Pancreas (tissue), 10 donors: Measurements from ENCODE around the gene ANXA2R. TPM values are rescaled to one million over a fixed set of nuclear protein-coding genes. Genes with fewer than 3 reads are reported as not detected.

Experiments
- ATAC-seq, 4 donors: fragments of 200-7000 bp; cut with Tn5 transposase; one replicate each; pipeline versions ENCODE4 v1.8.0 to v1.9.1; 2020; ENCODE audit warnings: mild to moderate bottlenecking in 4 of 4, moderate library complexity in 4 of 4
- DNase-seq, 6 donors: peaks; one replicate each; pipeline ENCODE4 v3.0.0-alpha.2; 2020
- FAIRE-seq: peaks from 2 replicates; lab custom pipeline; 2012; peaks lifted over from hg19 to GRCh38; lab: Jason Lieb, UNC
- H3K27ac ChIP-seq, 4 donors: fragments of 200-600 bp; sonication (generic); 1 replicate in 3 of 4; 2 replicates in 1 of 4; pipeline versions ENCODE4 v1.5.0 to v1.8.0; 2020
- H3K27me3 ChIP-seq, 4 donors: fragments of 200-600 bp; one replicate each; pipeline ENCODE4 v1.8.0; 2021
- H3K36me3 ChIP-seq, 3 donors: fragments of 200-600 bp; sonication (generic) in 1 of 3; one replicate each; pipeline versions ENCODE4 v1.5.0 to v1.8.0; 2020 to 2021
- H3K4me1 ChIP-seq, 3 donors: fragments of 200-600 bp; one replicate each; pipeline ENCODE4 v1.8.0; 2021
- H3K4me3 ChIP-seq, 4 donors: fragments of 200-600 bp; sonication (generic) in 2 of 4; one replicate each; pipeline versions ENCODE4 v1.5.0 to v1.8.0; 2020 to 2021
- H3K9me3 ChIP-seq, 4 donors: fragments of 200-600 bp; one replicate each; pipeline ENCODE4 v1.8.0; 2021
- CTCF ChIP-seq, 4 donors: fragments of 200-600 bp; sonication (generic) in 3 of 4; IDR thresholded peaks; one replicate each; pipeline versions ENCODE4 v1.5.0 to v1.8.0; 2021; ENCODE audit warnings: antibody characterized with exemption in 4 of 4
- WGBS, 2 donors: extraction: QIAGEN DNeasy Blood & Tissue Kit; methylation state at CpG; one replicate each; pipeline ENCODE4 v1.1.7; 2013; 5-methylcytosine and 5-hydroxymethylcytosine counted together
- intact Hi-C, 3 donors: fragments of 100-400 bp; cut with DNase I; formaldehyde crosslinking; loops; one replicate each; pipeline versions ENCODE4 v1.11.1 to v1.14.2; 2022
- polyA plus RNA-seq, 2 donors: library from polyadenylated mRNA; stranded (reverse); fragments of 200-250 nt; gene quantifications; one replicate each; pipeline ENCODE4 v1.2.3, GENCODE V29; 2013
- total RNA-seq, 6 donors: library from RNA; stranded (reverse); fragmentation: NEBNext Ultra II Directional in 4 of 6; extraction: Animal tissue kit (Norgen Biotek cat#: 25700) in 4 of 6; gene quantifications; one replicate each; pipeline versions ENCODE4 v1.2.1 to v1.2.4, GENCODE V29; 2021 to 2023
- donor health status: healthy with polysubstance abuse.
- donor health status: DM: no; HTN: no; CAD: no; lungs with moderate emphysema.
- donor health status: DM: no; HTN: no; CAD: no.
- donor health status: control.
- donor health status: control.
- donor health status: Bipolar disorder and iron deficiency.
- donor health status: DM: yes; HTN: yes; CAD: no.
- donor health status: DM: no; HTN: no; CAD: no.
- donor health status: DM: no; HTN: no; CAD: no.
- donor health status: DM: yes; HTN: yes; CAD: no.

ANXA2R gene
- total and polyA plus RNA-seq, 8 donors = 0.32 to 1.9 (median 0.62) TPM

DNA sequence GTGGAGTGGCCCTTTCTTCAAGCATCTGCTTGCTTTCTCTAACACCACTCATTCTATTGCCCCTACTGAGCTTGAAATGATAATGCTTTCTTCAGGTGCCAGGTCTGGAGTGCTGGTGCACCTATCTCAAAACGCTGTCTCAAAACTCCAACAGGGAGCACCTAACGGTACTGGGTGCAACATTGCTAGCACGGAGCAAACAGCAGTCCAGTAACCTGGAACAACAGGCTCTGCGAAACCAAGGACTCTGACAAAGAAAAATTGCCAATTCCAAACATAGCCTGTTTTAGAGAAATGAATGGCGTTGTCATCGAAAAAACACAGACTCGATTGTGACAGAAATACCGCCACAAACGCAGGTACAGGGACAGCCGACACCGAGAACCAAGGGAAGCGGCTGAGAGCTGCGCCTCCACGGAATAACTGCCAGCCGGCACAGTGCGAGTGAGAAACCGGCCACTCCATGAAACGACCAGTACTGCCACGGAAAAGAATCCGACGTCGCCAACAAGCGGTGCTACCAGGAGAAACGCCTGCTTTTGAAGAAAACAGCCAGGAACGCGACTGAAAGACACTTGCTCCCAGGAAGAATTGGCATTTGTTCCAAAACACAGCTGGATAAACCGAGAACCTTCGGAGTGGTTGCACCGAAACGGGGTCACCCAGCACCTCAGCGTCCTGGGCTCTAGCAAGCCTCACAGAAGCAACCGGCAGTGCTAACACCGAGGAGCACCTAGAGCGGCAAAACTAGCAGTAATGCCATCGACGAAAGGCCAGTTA, 3.1 kb downstream of the ANXA2R start:
- H3K27me3 ChIP-seq = peaks cover 0 to 45% (median 2%) of the 10 kb centered on the region in 4 donors

GRCh38 chr5:43036409-43036808, 3.7 kb downstream of the ANXA2R start:
- Histone ChIP-seq H3K4me3 (no peak overlapping the region), H3K27me3 (peaks cover 0 to 45% (median 2%) of the 10 kb centered on the region in 4 donors), H3K36me3 (no peaks in the 10 kb centered on the region), H3K9me3 (no peaks in the 10 kb centered on the region), H3K4me1 (no peaks in the 10 kb centered on the region), H3K27ac (no peak overlapping the region)
- DNase-seq = no peak
- no peak for ATAC-seq
- 42 to 73% methylated on average over 1 of the region's 1 CpG for WGBS, 2 donors
- TF ChIP-seq CTCF (IDR thresholded peaks at IDR 0.05) = no peak
- no peak for FAIRE-seq
- intact Hi-C loops = no loop called here

More for the DNA sequence above, 3.1 kb downstream of the ANXA2R start:
- Histone ChIP-seq H3K4me1 (no peaks in the 10 kb centered on the region), H3K27ac (peak overlapping the region in 2 of 4 donors; percentile 5 to 42), H3K4me3 (peak overlapping the region in 2 of 4 donors; percentile 4 to 30), H3K9me3 (no peaks in the 10 kb centered on the region), H3K36me3 (no peaks in the 10 kb centered on the region)
- ATAC-seq = no peak
- FAIRE-seq = no peak
- intact Hi-C loops = no loop called here
- DNase-seq = no peak
- no peak for TF ChIP-seq CTCF (IDR thresholded peaks at IDR 0.05)
- WGBS, 2 donors = 25% methylated on average over 36 of the region's 36 CpGs

DNA sequence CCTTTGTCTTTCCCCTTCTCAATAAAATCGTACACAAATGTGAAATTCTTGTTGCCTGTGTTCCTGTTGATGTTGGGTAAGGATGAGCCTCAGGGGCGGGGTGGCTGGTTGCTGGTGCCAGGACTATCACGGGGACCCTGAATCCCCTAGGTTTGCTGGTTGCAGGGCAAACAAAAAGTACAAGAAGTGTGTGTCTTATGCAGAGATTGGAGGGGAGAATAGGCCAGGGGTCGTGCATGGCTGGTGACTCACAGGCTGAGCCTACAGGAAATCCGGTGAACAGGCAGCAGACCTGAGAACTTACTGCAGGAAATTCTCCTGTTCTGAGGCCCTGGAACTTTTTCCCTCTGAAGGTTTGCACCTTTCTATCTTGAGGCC, 5.5 kb downstream of the ANXA2R start:
- H3K27ac ChIP-seq = no peak overlapping the region
- no peak for FAIRE-seq
- DNase-seq = no peak
- H3K36me3 ChIP-seq = no peaks in the 10 kb centered on the region
- no peak for ATAC-seq
- H3K4me1 ChIP-seq = no peaks in the 10 kb centered on the region
- intact Hi-C loops = no loop called here
- H3K9me3 ChIP-seq = no peaks in the 10 kb centered on the region
- H3K27me3 ChIP-seq = peaks cover 0 to 45% (median 2%) of the 10 kb centered on the region in 4 donors
- WGBS, 2 donors = 52 to 65% methylated on average over 5 of the region's 5 CpGs
- no peak overlapping the region for H3K4me3 ChIP-seq
- TF ChIP-seq CTCF (IDR thresholded peaks at IDR 0.05) = no peak

GRCh38 chr5:43033841-43034590, 6.1 kb downstream of the ANXA2R start:
- TF ChIP-seq CTCF (IDR thresholded peaks at IDR 0.05) = no peak
- 22 to 25% methylated on average over 41 of the region's 41 CpGs for WGBS, 2 donors
- Histone ChIP-seq H3K9me3 (no peaks in the 10 kb centered on the region), H3K27ac (no peak overlapping the region), H3K4me1 (no peaks in the 10 kb centered on the region), H3K27me3 (peaks cover 0 to 39% (median under 1%) of the 10 kb centered on the region in 4 donors), H3K36me3 (no peaks in the 10 kb centered on the region), H3K4me3 (no peak overlapping the region)
- DNase-seq (no peak), ATAC-seq (no peak), FAIRE-seq (no peak)
- intact Hi-C loops = no loop called here
